Measurements from ENCODE around the gene POLDIP2. TPM values are rescaled to one million over a fixed set of nuclear protein-coding genes. Genes with fewer than 3 reads are reported as not detected.

The POLDIP2 gene
- total RNA-seq, 1 experiment from 2014 or later = 82.8 TPM

DNA sequence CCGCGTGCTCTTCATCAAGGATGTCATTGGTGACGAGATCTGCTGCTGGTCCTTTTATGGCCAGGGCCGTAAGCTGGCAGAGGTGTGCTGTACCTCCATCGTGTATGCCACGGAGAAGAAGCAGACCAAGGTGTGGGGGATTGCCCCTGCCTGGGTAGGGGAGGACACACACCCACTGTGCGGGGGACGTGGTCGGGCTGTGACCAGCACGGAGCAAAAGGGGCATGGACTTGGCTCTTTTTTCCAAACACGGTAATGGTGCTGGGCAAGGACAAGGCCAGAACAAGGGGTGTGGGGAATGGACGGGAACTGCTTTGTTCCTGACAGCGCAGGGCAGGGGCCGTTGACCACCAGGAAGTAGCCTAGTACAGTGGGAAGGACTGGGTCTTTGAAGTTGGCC, 15.0 kb downstream of the POLDIP2 start:
- no peak overlapping the region; a peak in 1 of 5 replicates for H3K4me3 Mint-ChIP-seq
- H4K5ac ChIP-seq (ENCODE audit: insufficient read length, low read depth, low read length) = no peak overlapping the region

More for the DNA sequence above, 15.0 kb downstream of the POLDIP2 start:
- Mint-ChIP-seq H3K36me3 (ENCODE audit: insufficient read depth in 1 of 3, low read depth in 3 of 3) (peaks cover 10 to 64% (median 55%) of the 10 kb centered on the region in 3 experiments; a peak in 6 of 7 replicates), H3K27ac (no peak overlapping the region; a peak in 1 of 7 replicates), H3K27me3 (ENCODE audit: low read depth) (no peaks in the 10 kb centered on the region), H3K4me1 (peaks cover 14 to 17% of the 10 kb centered on the region in 2 experiments), H3K9me3 (no peaks in the 10 kb centered on the region)
- no peak overlapping the region for H3K4ac ChIP-seq (ENCODE audit: low read depth, low read length)
- H3K14ac ChIP-seq (ENCODE audit: insufficient read depth, low read length) = no peak overlapping the region
- H2BK12ac ChIP-seq (ENCODE audit: insufficient read length, low read depth, low read length) = no peak overlapping the region
- no peak overlapping the region for H3K4me2 ChIP-seq (ENCODE audit: insufficient read depth, insufficient read length, low read length)
- H2BK15ac ChIP-seq (ENCODE audit: low read depth, low read length) = no peak overlapping the region
- H2BK5ac ChIP-seq (ENCODE audit: insufficient read length, low read length) = no peak overlapping the region
- H3K4me1 ChIP-seq (ENCODE audit: insufficient read depth, low read length) = no peaks in the 10 kb centered on the region
- no peaks in the 10 kb centered on the region for H3K23me2 ChIP-seq (ENCODE audit: insufficient read length, low read depth, low read length, poor library complexity, severe bottlenecking)
- H3K56ac ChIP-seq (ENCODE audit: insufficient read length, low read depth, low read length) = no peak overlapping the region
- TF ChIP-seq CTCF (conservative IDR thresholded peaks at IDR 0.05) = no peak
- WGBS (ENCODE audit: extremely low coverage, insufficient read length, low lambda C conversion rate) = no CpG with 5 or more reads among the region's 14 CpGs
- no peak overlapping the region for H3K27ac ChIP-seq (ENCODE audit: insufficient read length, low read depth, low read length)
- no peak overlapping the region for H2AK5ac ChIP-seq (ENCODE audit: insufficient read length, low read length)
- no peak overlapping the region for H4K91ac ChIP-seq (ENCODE audit: insufficient read length, low read depth, low read length)
- H2BK120ac ChIP-seq (ENCODE audit: low read depth, low read length, poor library complexity, severe bottlenecking) = no peak overlapping the region
- no peaks in the 10 kb centered on the region for H3K79me1 ChIP-seq (ENCODE audit: insufficient read depth, low read depth, low read length, poor library complexity, severe bottlenecking)
- no peak overlapping the region for H3T11ph ChIP-seq (ENCODE audit: low read length)
- H3K79me2 ChIP-seq (ENCODE audit: insufficient read depth, low read length) = no peaks in the 10 kb centered on the region
- H2BK20ac ChIP-seq (ENCODE audit: low read depth, low read length, poor library complexity, severe bottlenecking) = no peak overlapping the region
- no peak for DNase-seq
- H3K27me3 ChIP-seq (ENCODE audit: insufficient read depth, low read length) = no peaks in the 10 kb centered on the region
- H3K18ac ChIP-seq (ENCODE audit: insufficient read length, low read depth, low read length) = no peak overlapping the region
- H3K23ac ChIP-seq (ENCODE audit: insufficient read length, low read depth, low read length) = no peak overlapping the region
- no peaks in the 10 kb centered on the region for H3K9me3 ChIP-seq (ENCODE audit: control insufficient read depth, low read depth, low read length)
- no peaks in the 10 kb centered on the region for H4K20me1 ChIP-seq (ENCODE audit: control insufficient read depth, insufficient read depth, insufficient read length)
- no peak overlapping the region for H4K8ac ChIP-seq (replicated peaks; ENCODE audit: insufficient read length, low read depth, low read length)
- no peak overlapping the region for H2AFZ ChIP-seq (ENCODE audit: low read length)
- no peak overlapping the region for H3K9ac ChIP-seq (ENCODE audit: extremely low read depth, insufficient read length, low read length)
